Esophagus mucosa (tissue), 1 donor: ENCODE measurements around the gene GJB5. TPM values are rescaled to one million over a fixed set of nuclear protein-coding genes. Genes with fewer than 3 reads are reported as not detected.

Experiments
- ATAC-seq: fragments of 200-7000 bp; cut with Tn5 transposase; one replicate; pipeline ENCODE4 v1.9.1; 2020
- total RNA-seq: library from RNA; stranded (reverse); gene quantifications from one replicate; pipeline ENCODE4 v1.2.4, GENCODE V29; 2023
- donor health status: DM: yes; HTN: yes; CAD: no.

Gene GJB5
- total RNA-seq, 1 donor from 2014 or later = 78.8 TPM

DNA sequence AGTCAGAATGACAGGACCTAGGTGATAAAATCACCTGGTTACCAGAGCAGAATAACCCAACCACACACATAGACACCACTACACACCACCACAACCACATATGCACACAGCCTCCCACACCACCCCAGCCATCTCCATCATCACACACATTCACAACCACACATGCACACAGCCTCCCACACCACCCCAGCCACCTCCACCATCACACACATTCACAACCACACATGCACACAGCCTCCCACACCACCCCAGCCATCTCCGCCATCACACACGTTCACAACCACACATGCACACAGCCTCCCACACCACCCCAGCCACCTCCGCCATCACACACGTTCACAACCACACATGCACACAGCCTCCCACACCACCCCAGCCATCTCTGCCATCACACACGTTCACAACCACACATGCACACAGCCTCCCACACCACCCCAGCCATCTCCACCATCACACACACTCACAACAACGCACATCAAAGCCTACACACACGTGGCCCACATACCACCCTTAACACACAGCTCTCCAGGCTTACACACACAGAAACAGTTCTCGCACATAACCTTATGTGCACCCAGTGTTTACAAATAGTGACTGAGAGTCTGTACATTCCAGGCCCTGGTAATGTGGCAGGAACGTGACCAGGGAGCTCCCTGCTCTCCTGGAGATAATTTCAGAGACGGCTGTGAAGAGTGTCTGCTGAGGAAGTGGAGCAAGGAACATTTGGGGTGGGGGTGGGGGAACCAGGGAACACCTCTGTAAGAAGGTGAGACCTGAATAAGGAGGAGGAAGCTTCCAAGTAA, 22.9 kb downstream of the GJB5 start:
- ATAC-seq = no peak

DNA sequence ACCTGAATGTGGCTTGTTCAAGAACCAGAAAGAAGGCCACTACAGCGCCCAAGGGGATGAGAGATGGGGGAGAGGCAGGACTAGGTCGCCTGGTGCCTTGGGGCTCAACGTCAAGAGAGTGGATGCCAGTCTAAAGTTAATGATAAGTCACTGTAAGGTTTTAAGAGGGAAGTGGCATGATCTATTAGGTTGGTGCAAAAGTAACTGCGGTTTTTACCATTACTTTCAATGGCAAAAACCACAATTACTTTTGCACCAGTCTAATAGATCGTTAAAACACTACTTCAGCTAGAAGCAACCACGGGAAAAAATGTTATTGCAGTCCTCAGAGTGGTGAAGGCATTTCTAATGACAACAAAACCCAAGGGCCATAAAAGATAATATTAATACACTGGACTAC, 23.5 kb downstream of the GJB5 start:
- no peak for ATAC-seq

DNA sequence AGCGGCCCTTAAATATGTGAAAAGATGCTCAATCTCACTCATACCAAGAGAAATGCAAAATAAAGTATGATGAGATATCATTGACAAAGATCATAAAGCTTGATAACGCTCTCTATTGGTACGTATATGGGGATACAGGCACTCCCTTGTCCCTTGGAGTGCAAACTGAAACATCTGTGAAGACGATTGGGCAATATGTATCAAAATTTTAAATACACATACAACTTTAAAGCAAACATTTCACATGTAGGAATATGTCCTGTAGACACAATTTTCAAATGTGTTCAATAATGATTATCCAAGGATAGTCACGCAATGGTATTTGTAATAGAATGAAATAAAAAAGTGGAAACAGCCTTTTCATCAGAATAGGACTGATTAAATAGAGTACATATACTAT, 24.2 kb downstream of the GJB5 start:
- no peak for ATAC-seq

DNA sequence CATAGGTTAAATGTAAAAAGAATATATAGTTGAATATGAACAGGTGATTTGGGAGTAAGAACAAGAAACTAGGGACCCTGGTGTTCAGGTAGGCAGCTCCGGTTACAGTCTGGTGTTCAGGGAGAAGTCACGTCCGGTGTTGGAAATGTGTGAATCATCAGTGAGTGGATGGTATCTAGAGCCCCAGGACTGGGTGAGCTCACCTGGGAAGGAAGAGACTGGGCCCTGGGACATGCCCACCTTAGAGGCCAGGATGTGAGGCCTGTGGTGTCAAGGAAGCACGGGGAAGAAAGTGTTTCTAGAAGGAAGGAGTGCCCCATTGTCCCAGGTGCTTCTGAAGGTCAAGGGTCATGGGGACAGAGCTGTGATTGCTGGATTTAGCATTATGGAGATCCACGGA, 24.7 kb downstream of the GJB5 start:
- peak; percentile 47 for ATAC-seq

DNA sequence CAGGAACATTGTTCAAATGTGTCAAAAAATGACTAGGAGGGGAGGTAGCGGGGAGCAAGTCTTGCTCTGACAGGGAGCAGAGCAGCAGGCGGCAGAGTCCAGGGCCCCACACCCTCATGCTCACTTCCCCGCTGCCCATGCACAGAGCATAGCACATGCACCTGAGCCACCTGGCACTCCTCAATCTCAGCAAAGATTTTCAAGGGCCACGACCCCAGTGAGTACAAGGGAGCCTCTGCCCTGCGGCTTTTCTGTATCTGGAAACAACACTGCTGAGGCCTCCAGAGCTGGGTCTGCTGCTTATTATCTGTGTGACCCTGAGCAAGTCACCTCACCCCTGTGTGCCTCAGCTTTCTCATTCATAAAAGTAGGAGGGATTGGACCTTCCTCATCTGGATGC, 25.1 kb downstream of the GJB5 start:
- ATAC-seq = no peak

DNA sequence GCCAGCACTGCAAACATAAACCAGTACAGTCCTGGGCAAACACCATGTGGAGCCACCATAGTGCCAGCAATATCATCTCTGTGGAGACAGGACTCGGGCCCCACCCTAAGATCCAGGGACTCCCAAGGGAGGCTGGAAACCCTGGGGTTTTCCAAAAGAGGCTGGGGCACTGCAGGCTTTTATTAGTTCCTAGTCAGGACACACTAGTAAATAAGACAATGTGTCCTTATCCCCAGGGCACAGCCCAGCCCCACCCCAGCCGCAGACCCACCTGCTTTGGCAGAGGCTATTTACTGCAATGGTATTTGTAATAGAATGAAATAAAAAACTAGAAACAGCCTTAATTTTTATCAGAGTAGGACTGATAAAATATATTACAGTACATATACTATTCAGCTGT, 25.7 kb downstream of the GJB5 start:
- ATAC-seq = no peak

DNA sequence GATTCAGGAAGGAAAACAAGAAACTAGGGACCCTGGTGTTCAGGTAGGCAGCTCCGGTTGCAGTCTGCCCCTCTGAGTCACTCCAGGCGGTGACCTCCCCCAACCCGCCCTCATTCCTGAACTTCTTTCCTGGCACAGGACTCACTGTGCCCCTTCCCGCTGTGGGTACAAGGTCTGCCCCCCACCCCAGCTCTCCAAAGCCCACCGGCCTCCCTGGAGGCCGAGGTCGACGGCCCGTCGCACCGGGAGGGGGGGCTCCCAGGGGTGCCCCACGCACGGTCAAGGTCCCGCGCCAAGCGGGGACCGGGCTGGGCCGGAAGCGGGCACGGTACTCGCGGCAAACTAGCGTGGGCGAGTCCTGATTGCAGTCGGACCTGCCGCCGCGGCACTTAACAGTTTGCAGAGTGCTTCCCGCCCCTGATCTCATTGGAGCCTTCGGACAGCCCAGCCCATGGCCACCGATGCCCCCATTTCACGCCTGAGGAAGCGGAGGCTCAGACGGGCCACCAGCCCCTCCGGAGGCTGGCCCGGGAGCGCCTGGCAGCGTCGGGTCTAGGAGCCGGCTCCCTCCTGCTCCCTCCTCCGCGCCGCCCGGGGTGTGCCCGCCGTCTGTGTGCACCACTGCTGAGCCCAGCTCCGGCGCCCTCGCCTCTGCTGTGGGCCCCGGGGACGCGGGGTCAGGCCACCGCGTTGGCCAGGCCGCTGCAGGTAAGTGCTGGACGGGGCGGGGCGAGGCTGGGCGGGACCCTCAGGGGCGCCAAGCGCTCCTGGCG, 26.4 kb downstream of the GJB5 start, which contains the start of gene GJB3:
Gene GJB3, plus strand, starts transcription at position 144 of the 773 bp plus-strand sequence. CDS start 3,549 bp downstream, outside the sequence.
- peak; percentile 49 for ATAC-seq

DNA sequence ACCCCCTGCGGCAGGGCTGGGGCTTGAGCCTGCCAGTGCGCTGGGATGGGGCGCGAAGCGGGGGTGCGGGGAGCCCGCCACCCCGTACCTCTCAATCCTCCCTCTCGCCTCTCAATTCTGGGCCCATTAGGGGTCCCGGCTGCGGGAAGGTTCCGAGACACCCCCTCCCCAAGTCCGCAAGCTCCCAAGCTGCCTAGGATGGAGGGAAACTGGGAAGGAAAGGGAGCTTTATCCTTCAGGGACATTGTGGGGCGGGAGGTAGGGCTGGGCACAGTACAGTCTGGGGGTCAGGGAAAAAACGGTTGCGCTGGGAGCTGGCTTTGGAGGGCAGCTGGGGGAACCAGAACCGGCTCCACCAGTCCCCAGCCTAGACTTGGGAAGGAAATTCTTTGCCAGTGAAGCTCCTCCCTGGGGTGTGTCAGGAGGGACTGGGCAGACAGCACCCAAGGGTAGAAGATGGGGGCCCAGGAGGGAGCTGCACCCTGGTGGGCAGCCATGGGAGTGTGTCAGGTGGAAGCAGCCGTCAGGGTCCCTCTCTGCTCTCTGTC, 27.1 kb downstream of the GJB5 start:
- ATAC-seq = peak; percentile 70

DNA sequence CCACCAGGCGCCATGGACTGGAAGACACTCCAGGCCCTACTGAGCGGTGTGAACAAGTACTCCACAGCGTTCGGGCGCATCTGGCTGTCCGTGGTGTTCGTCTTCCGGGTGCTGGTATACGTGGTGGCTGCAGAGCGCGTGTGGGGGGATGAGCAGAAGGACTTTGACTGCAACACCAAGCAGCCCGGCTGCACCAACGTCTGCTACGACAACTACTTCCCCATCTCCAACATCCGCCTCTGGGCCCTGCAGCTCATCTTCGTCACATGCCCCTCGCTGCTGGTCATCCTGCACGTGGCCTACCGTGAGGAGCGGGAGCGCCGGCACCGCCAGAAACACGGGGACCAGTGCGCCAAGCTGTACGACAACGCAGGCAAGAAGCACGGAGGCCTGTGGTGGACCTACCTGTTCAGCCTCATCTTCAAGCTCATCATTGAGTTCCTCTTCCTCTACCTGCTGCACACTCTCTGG, 29.9 kb downstream of the GJB5 start:
- ATAC-seq = no peak

DNA sequence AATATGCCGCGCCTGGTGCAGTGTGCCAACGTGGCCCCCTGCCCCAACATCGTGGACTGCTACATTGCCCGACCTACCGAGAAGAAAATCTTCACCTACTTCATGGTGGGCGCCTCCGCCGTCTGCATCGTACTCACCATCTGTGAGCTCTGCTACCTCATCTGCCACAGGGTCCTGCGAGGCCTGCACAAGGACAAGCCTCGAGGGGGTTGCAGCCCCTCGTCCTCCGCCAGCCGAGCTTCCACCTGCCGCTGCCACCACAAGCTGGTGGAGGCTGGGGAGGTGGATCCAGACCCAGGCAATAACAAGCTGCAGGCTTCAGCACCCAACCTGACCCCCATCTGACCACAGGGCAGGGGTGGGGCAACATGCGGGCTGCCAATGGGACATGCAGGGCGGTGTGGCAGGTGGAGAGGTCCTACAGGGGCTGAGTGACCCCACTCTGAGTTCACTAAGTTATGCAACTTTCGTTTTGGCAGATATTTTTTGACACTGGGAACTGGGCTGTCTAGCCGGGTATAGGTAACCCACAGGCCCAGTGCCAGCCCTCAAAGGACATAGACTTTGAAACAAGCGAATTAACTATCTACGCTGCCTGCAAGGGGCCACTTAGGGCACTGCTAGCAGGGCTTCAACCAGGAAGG, 30.5 kb downstream of the GJB5 start:
- ATAC-seq = no peak

DNA sequence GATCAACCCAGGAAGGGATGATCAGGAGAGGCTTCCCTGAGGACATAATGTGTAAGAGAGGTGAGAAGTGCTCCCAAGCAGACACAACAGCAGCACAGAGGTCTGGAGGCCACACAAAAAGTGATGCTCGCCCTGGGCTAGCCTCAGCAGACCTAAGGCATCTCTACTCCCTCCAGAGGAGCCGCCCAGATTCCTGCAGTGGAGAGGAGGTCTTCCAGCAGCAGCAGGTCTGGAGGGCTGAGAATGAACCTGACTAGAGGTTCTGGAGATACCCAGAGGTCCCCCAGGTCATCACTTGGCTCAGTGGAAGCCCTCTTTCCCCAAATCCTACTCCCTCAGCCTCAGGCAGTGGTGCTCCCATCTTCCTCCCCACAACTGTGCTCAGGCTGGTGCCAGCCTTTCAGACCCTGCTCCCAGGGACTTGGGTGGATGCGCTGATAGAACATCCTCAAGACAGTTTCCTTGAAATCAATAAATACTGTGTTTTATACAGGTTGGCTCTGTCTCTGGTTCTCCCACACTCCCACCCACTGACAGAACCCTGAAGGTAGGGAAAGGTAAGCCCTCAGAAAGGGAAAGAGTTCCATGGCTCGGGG, 31.1 kb downstream of the GJB5 start:
- ATAC-seq = no peak

DNA sequence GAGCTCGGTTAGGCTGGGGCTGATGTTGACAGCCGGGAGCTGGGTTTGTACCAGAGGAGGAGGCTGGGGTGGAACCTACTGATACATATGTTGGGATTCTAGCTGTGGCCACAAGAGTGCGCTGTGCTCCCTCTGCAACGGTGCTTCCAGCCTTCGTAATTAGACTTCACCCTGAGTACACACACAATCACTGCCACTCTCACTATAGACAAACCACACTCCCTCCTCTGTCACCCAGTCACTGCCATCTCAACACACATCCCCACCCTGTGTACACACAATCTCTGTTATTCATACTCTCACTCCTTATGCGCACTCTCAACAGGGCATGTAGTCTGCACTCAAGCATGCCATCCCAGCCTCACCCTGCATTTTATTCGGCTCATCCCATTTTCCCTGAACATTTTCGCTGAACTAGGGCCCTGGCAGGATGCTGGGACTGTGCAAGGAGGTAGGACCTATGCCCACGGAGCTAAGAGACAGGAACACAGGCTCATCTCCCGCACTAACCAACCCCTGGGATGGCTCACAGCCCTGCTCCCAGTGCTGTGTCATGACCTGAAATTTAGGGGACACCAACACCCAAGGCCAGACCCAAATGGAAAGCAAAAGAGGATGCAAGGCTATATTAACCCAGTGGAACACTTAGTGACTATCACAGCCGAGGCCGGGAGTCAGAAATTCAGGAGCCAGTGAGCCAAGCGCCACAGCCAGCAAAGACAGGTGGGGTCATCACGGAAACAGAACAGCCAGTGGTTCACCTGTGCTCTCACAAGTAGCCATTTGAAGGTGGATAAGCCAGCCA, 31.9 kb downstream of the GJB5 start:
- ATAC-seq = peak; percentile 63

DNA sequence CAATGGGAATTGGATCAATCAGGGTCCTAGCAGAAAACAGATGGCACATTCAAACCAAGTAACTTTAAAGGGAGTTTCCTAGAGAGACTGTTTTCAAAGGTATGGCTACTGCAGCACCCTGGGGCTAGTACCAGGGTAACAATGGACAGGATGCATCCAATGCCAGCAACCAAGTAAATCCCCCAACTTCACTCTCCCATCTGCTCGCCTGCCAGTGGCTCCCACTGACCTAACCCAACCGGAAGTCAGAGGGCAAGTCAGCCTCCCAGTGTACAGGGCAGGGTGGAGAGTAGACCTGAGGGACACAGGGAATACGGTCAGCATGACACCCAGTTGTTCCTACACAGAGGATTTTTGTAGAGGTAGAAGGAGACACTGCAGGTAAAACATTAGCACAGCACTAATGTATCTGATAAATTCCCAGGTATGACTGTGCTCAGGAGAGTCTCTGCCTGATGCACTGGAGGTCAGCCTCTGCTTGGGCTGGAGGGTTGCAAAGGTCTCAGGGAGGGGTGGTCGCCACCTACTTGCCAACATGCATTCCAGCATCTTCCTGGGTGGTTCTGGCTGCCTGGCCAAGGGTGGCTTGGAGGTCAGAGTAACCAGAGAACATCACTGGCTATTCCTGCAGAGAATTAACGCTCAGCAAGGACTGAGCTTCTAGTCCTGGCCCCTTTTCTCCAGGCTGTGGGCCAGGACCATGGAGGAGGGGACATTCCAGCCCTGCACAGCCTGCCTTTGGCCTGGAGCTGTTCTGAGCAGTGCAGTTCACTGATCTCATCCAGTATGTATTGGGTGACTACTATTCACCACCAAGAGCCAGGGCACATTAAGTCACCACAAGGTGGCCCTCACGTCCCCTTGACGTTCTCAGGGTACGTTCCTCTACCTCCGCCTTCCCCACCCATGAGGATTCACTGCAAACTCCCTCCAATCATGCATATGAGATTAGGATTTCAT, 32.9 kb downstream of the GJB5 start:
- ATAC-seq = no peak

DNA sequence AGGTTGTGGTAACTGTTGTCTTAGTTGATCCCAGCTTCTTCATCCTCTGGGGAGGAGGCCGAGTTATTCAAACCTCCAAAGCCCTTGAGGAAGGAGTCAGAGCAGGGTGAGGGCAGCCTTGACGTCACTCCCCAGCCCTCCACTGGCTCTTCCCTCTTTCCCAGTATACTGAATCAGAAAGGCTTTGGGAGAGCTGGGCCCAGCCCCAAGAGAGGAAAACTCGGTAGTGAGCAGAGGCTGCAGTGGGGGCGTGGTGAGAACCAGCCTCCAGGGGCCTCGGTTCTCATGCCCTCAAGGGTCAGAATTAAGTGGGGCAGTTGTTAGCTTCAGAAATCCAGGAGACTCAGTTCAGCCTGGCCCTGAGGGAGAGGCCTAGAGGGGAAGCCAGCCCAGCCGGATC, 36.1 kb downstream of the GJB5 start:
- ATAC-seq = no peak

DNA sequence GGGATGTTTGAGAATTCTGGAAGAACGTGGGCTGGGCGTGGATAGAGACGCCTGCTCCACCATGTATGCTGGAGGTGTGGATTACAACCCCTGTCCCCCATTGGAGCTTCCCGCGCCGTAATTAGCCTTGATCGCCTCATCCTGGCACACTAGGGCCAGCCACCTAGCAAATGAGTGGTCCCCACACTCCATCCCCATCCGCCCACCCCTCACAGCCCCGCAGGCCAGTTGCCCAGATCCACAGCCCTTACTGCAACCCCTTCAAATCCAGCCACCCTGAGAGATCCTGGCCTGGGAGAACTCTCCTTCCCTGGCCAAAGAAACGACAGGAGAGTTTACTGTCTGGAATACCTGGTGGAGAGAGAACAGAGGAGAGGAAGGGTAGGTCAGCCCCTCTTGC, 37.6 kb downstream of the GJB5 start:
- no peak for ATAC-seq

DNA sequence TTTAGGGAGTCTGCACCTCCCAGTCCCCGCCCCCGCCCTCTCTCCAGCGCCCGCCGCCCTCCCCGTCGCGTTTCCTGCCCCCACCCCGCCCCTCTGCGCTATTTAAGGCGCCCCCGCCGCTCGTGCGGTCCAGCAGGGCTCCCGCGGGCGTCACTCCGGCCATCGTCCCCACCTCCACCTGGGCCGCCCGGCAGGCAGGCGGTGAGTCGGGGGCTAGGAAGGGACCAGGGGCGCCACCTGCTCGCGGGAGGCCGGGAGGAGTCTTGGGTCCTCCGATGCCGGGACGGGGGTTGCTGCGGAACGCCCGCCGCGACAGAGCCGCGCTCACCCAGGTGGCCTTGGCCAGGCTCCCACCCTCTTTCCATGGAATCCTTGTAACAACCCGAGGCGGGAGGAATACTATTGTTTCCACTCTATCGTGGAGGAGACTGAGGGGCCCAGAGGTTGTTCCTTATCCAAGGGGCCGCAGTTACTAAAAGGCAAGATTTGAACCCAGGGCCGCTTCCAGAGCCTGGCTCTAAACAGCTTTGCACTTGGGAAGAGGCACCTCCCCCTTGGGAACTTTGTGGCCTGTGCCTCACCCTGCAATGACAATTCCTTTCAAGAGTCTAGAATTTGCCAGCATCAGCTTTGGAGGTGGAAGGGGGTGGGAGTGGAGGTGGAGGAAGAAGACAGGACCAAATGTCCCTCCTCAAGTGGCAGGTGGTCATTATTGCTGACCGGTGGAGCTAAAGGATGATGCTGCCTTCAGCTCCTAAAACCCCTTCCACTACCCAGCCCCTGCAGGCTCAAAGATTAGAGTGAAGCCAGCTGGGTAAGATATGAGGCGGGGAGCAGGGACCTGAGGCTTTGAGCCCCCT, 38.3 kb downstream of the GJB5 start, which contains the start of gene GJA4:
Gene GJA4, plus strand, starts transcription at position 132 of the 860 bp plus-strand sequence. CDS start 1,215 bp downstream, outside the sequence.
- ATAC-seq = no peak

DNA sequence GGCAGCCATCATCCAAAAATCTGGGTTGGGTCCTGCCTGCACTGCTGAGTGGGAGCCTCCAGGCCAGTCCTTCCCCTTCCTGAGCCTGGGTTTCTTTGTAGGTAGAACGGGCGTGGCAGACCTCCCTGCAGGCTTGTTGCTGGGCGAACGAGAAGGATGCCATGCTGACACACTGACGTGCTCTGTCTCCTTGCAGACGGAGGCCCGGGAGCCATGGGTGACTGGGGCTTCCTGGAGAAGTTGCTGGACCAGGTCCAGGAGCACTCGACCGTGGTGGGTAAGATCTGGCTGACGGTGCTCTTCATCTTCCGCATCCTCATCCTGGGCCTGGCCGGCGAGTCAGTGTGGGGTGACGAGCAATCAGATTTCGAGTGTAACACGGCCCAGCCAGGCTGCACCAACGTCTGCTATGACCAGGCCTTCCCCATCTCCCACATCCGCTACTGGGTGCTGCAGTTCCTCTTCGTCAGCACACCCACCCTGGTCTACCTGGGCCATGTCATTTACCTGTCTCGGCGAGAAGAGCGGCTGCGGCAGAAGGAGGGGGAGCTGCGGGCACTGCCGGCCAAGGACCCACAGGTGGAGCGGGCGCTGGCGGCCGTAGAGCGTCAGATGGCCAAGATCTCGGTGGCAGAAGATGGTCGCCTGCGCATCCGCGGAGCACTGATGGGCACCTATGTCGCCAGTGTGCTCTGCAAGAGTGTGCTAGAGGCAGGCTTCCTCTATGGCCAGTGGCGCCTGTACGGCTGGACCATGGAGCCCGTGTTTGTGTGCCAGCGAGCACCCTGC, 39.3 kb downstream of the GJB5 start:
- ATAC-seq = peak; percentile 67

DNA sequence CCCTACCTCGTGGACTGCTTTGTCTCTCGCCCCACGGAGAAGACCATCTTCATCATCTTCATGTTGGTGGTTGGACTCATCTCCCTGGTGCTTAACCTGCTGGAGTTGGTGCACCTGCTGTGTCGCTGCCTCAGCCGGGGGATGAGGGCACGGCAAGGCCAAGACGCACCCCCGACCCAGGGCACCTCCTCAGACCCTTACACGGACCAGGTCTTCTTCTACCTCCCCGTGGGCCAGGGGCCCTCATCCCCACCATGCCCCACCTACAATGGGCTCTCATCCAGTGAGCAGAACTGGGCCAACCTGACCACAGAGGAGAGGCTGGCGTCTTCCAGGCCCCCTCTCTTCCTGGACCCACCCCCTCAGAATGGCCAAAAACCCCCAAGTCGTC, 39.9 kb downstream of the GJB5 start:
- no peak for ATAC-seq
